Measurements from ENCODE around the gene CAMTA2.

GRCh38 chr17:4939796-4940554, 47.5 kb downstream of the CAMTA2 start, which contains the start of the genes RNF167 and SLC25A11:
- no peak for TF ChIP-seq CTCF (IDR thresholded peaks at IDR 0.05; ENCODE audit: insufficient read depth, low read length, poor library complexity, severe bottlenecking)
- TF ChIP-seq EZH2phosphoT487 (conservative IDR thresholded peaks at IDR 0.05; ENCODE audit: low read length), result no peak
